ENCODE measurements around the gene IRF9. TPM values are rescaled to one million over a fixed set of nuclear protein-coding genes. Genes with fewer than 3 reads are reported as not detected.

Gene IRF9
- total RNA-seq, 1 experiment from 2014 or later: 15.6 TPM

- ATAC-seq: no peak
- CTCF ChIA-PET: interaction anchor here (0.6 kb wide), 1 partner anchor 52 kb away, joined by 3 read pairs; no protein-coding TSS in a partner anchor
- TF ChIP-seq OVOL2 (CRISPR knock-in tag; IDR thresholded peaks at IDR 0.05; ENCODE audit: borderline replicate concordance) (no peak), ZNF317 (CRISPR knock-in tag; IDR thresholded peaks at IDR 0.05; ENCODE audit: borderline replicate concordance, low read depth) (no peak), ATF3 (CRISPR knock-in tag; conservative IDR thresholded peaks at IDR 0.05) (no peak), NR2C2 (CRISPR knock-in tag; IDR thresholded peaks at IDR 0.05) (no peak), ZNF121 (CRISPR knock-in tag; IDR thresholded peaks at IDR 0.05) (no peak), PRDM15 (CRISPR knock-in tag; IDR thresholded peaks at IDR 0.05) (no peak), ZNF532 (CRISPR knock-in tag; IDR thresholded peaks at IDR 0.05; ENCODE audit: borderline replicate concordance) (no peak), TEAD1 (CRISPR knock-in tag; IDR thresholded peaks at IDR 0.05) (no peak)
- Mint-ChIP-seq H3K4me1 (no peaks in the 10 kb centered on the region), H3K27ac (no peak overlapping the region), H3K4me3 (no peak overlapping the region), H3K27me3 (ENCODE audit: low read depth) (no peaks in the 10 kb centered on the region), H3K36me3 (peaks cover 35% of the 10 kb centered on the region), H3K9me3 (no peaks in the 10 kb centered on the region)
- DNase-seq (ENCODE audit: low spot score): no peak
- POLR2A ChIA-PET: no interaction called here
Observed at GRCh38 chr14:24179294-24179960, 18.4 kb downstream of the IRF9 start.

GRCh38 chr14:24179961-24180796 is 19.1 kb downstream of the IRF9 start:
- Mint-ChIP-seq H3K9me3 (no peaks in the 10 kb centered on the region), H3K4me1 (no peaks in the 10 kb centered on the region), H3K27me3 (ENCODE audit: low read depth) (no peaks in the 10 kb centered on the region), H3K27ac (no peak overlapping the region), H3K36me3 (peaks cover 37% of the 10 kb centered on the region), H3K4me3 (no peak overlapping the region)
- POLR2A ChIA-PET: no interaction called here
- CTCF ChIA-PET: interaction anchor here (0.6 to 1.1 kb wide), 2 partner anchors 19 to 51 kb away, joined by 3 read pairs; partner anchors contain the start of gene IRF9
- ATAC-seq (no peak), DNase-seq (ENCODE audit: low spot score) (no peak)
- TF ChIP-seq USF2 (CRISPR knock-in tag; IDR thresholded peaks at IDR 0.05) (no peak), ZNF512 (CRISPR knock-in tag; IDR thresholded peaks at IDR 0.05; ENCODE audit: borderline replicate concordance) (no peak), ZBTB21 (CRISPR knock-in tag; IDR thresholded peaks at IDR 0.05; ENCODE audit: borderline replicate concordance) (no peak), FOXK1 (CRISPR knock-in tag; IDR thresholded peaks at IDR 0.05) (no peak), NR2C2 (CRISPR knock-in tag; IDR thresholded peaks at IDR 0.05) (no peak), ATF1 (CRISPR knock-in tag; IDR thresholded peaks at IDR 0.05) (no peak)

All from WTC11 (cell line).